Measurements from ENCODE around the gene RAI14.

RAI14 gene

GRCh38 chr5:34787035-34787434 lies 130.9 kb downstream of the RAI14 start:
- no peak overlapping the region for H3K4me3 ChIP-seq (replicated peaks in 1 of 2; ENCODE audit: low read depth in 2 of 2, low read length in 2 of 2)
- DNase-seq (ENCODE audit: low read depth in 2 of 2), result no peak
- no peak for TF ChIP-seq CTCF (IDR thresholded peaks at IDR 0.05; ENCODE audit: low read depth, low read length)

DNA sequence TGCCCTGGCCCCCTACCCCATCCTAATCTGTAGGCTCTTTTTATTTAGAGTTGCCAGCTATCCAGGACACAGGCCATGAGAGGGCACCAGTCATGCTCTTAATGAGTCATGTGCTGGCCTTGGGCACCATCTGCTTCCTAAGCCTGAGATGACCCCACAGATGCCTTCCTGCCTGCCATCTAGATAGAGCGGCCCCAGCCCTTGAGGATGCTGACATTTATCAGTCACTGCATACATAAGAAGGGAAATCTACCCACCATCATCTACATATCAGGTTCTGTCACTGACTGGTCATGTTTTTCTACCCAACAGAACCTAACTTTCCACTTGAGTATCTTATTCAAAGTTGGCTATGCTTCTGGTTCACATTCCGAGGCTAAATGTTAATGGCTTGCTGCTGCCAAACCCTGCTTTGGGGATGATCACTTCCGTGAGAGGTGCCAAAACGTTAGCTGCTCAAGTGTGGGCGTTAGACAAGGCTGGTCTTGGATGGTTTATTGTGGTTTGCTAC lies 132.9 kb downstream of the RAI14 start:
- no peak for TF ChIP-seq CTCF (IDR thresholded peaks at IDR 0.05; ENCODE audit: low read depth, low read length)
- peak; percentile 53 to 94 for DNase-seq (ENCODE audit: low read depth in 2 of 2)

GRCh38 chr5:34789639-34790038 lies 133.5 kb downstream of the RAI14 start:
- DNase-seq (ENCODE audit: low read depth in 2 of 2), result no peak
- no peak overlapping the region for H3K4me3 ChIP-seq (replicated peaks in 1 of 2; ENCODE audit: low read depth in 2 of 2, low read length in 2 of 2)
- no peak for TF ChIP-seq CTCF (IDR thresholded peaks at IDR 0.05; ENCODE audit: low read depth, low read length)

More for the DNA sequence above, 132.9 kb downstream of the RAI14 start:
- H3K4me3 ChIP-seq (replicated peaks in 1 of 2; ENCODE audit: low read depth in 2 of 2, low read length in 2 of 2), result no peak overlapping the region

GRCh38 chr5:34790069-34790468 lies 133.9 kb downstream of the RAI14 start:
- no peak for TF ChIP-seq CTCF (IDR thresholded peaks at IDR 0.05; ENCODE audit: low read depth, low read length)
- no peak overlapping the region for H3K4me3 ChIP-seq (replicated peaks in 1 of 2; ENCODE audit: low read depth in 2 of 2, low read length in 2 of 2)
- DNase-seq (ENCODE audit: low read depth in 2 of 2), result peak; percentile 20 to 29

GRCh38 chr5:34791761-34792244 lies 135.7 kb downstream of the RAI14 start:
- H3K4me3 ChIP-seq (replicated peaks in 1 of 2; ENCODE audit: low read depth in 2 of 2, low read length in 2 of 2), result peak overlapping the region in 1 of 2 donors; percentile 6
- peak; percentile 86 to 90 for DNase-seq (ENCODE audit: low read depth in 2 of 2)
- no peak for TF ChIP-seq CTCF (IDR thresholded peaks at IDR 0.05; ENCODE audit: low read depth, low read length)

- H3K4me3 ChIP-seq (replicated peaks in 1 of 2; ENCODE audit: low read depth in 2 of 2, low read length in 2 of 2), result no peak overlapping the region
- TF ChIP-seq CTCF (IDR thresholded peaks at IDR 0.05; ENCODE audit: low read depth, low read length), result no peak
These were observed 146.9 kb downstream of the RAI14 start for GRCh38 chr5:34802834-34803563.

More at GRCh38 chr5:34802834-34803563, 146.9 kb downstream of the RAI14 start:
- no peak for DNase-seq (ENCODE audit: low read depth in 2 of 2)

All from cardiac fibroblast (primary cell).